Kidney tubule cell (primary cell): ENCODE results near the gene KAT2B.

ENCODE experiments used
- DNase-seq: peaks from one replicate; pipeline ENCODE4 v3.0.0-alpha.2; 2018; ENCODE audit warnings: low spot score

Gene KAT2B

DNA sequence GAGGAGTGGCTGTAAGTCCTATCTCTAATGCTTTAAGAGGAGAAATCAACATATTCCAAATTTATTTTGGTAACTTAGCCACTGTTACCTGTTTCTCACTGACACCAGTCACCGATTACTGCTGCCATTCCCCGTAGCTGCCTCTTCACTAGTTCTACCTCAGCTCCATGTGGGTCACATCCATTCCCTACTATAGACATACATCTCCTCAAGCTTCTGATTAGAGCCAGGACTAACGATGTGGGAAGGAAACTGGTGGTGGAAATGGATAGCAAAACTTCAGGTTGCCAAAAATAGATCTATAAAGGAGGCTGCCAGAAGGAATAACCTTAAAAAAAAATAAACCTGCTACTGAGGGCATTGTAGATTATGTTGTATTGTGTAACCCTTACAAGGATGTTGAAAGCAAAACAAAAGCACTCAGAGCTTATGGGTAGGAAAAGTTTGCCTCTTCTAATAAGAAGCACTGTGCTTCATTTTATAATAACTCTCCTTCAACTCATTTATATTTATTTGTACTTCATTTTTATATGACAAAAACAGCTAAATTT, 56.0 kb downstream of the KAT2B start:
- DNase-seq, result no peak

GRCh38 chr3:20097015-20097414, 56.8 kb downstream of the KAT2B start:
- DNase-seq, result no peak

DNA sequence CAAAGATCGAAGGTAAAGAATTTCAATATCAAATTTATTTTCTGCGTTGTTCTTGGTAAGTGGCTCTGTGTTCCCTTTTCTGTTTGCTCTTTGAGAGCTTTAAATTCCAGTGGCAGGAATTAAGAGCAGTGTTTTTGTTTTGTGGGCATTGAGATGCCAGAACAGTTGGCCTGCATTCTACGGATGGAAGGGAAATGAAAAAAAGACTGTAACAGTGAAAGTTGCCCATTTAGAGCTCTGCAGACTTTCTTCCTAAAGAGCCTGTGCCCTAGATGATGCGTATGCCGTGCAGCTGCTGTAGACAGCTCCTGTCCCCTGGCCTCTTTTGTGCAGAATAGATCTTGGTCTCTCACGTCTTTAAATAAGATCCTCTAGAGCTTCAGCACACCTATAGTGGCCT, 58.8 kb downstream of the KAT2B start:
- DNase-seq, result no peak

GRCh38 chr3:20100151-20100550, 59.9 kb downstream of the KAT2B start:
- no peak for DNase-seq

DNA sequence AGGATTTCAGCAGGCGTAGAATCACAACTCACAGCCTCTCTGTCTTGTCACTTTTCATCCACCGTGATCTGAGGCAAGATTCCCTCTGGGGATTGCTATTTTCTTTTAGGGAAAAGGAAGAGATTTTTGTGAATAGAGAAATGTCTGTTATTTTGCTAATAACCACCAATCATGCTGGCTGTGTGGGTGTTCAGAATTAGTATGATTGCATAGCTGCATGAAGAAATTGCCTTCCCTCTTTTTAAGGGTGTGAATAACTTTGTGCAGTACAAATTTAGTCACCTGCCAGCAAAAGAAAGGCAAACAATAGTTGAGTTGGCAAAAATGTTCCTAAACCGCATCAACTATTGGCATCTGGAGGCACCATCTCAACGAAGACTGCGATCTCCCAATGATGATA, 60.8 kb downstream of the KAT2B start:
- DNase-seq, result no peak

DNA sequence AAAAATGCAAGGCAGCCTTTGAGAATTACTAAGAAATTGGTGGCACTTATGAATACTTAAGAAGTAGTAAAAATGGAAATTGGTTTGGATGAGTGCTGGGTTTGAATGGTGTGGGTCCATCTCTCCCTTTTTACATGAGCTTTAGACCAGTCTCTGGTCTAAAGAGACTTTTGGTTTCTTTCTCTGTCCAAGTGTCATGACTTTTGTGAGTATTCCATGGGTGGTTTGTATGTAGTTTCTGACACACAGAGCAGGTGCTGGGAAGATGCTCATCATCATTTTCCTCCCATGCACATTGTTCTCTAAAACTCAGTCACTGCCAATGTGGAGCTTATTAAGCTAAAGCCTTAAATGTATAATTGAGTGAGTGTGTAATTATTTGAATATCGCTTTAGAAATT, 63.5 kb downstream of the KAT2B start:
- no peak for DNase-seq

DNA sequence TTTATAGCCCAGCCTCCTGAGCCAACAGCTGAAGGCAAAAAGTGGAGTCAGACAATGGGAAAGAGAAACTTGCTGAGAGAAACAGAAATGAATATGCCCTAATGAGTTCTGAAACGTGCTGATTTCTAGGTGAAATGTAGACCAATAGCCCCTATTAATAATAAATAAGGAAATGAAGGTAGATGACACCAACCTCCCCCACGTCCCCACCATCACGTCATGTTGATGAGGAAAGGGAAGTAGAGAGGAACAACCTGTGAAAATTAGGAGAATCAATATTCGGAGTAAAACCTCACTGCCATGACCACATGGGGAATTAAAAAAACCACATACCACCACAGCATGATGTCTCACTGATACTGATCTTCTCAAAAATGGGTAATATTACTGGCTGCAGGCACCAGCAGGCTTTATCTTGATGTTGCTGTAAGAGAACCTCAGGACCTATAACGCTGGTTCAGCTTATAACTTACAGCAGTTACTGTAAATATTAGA, 64.0 kb downstream of the KAT2B start:
- no peak for DNase-seq

- no peak for DNase-seq
These were observed 65.5 kb downstream of the KAT2B start for GRCh38 chr3:20105513-20106280.

- DNase-seq, result no peak
These were observed 67.5 kb downstream of the KAT2B start for GRCh38 chr3:20107722-20108121.

DNA sequence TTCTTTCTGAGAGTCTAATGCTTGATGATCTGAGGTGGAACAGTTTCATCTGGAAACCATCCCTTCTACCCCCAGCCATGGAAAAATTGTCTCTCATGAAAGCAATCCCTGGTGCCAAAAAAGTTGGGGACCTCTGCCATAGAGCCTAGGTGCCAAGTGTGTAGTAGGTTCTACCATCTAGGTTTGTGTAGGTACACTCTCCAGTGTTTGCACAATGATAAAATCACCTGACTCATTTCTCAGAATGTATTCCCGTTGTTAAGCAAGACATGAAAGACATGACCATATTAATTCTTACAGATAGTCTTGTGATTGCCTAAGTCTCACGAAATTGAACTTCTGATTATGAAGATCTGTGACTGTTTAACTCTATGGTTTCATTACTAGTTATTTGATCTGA, 68.6 kb downstream of the KAT2B start:
- no peak for DNase-seq

DNA sequence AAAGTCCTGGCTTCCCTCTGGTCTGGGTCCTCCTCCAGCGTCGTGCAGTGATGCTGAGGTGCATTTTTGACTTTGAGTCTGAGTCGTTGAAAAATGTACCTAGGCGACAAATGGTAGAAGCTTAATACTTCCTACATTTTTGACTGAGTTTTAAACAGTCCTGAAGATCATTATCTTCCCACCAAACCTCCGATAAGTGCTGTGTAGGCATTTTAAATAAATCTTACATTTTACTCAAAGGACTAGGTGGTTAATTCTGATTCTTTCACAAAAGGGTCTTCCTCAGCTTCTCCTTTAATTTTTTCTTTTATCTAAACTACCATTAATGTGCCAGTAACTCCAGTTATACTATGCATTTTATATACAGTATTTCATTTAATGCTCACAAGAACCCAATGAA, 70.6 kb downstream of the KAT2B start:
- DNase-seq, result no peak

- DNase-seq, result peak; percentile 20
These were observed 71.6 kb downstream of the KAT2B start for GRCh38 chr3:20111836-20112235.

GRCh38 chr3:20121088-20121487, 80.8 kb downstream of the KAT2B start:
- no peak for DNase-seq

- no peak for DNase-seq
These were observed 82.9 kb downstream of the KAT2B start for GRCh38 chr3:20123131-20123652.

DNA sequence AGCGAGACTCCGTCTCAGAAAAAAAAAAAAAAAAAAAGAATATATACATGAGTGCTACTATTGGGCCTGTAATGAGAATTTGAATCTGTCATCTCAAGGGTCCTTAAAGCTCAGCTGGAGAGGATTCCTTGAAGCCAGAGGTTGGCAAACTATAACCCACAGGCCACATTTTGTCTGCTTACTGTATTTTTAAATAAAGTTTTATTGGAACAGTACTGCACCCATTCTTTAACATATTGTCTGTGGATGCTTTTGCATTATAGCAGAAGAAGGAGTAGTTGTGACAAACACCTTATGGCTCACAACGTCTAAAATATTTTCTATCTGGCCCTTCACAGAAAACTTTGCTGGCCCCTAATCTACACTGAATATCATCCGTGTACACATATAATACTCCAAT, 85.0 kb downstream of the KAT2B start:
- DNase-seq, result no peak

- DNase-seq, result no peak
These were observed 85.7 kb downstream of the KAT2B start for GRCh38 chr3:20125897-20126296.

GRCh38 chr3:20128358-20128757, 88.1 kb downstream of the KAT2B start:
- DNase-seq, result no peak

DNA sequence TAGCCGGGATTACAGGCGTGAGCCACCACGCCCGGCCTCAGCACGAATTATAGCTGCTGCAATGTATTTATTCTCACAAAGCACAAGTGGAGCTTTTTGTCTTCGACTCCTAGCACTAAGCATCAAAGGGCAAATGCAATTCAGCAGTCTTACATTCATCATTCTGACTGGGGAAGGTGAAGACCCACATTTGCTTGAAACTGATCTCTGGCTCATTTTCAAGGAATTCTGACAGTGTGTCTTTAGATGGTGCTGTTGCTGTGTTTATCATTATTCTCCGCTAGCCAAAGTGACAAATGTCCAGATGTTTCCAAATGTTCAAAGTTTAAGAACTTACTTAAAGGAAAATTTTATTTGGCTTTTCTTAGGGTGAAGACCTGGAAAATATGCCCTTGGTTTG, 89.9 kb downstream of the KAT2B start:
- no peak for DNase-seq

- no peak for DNase-seq
These were observed 96.0 kb downstream of the KAT2B start for GRCh38 chr3:20136231-20136630.

DNA sequence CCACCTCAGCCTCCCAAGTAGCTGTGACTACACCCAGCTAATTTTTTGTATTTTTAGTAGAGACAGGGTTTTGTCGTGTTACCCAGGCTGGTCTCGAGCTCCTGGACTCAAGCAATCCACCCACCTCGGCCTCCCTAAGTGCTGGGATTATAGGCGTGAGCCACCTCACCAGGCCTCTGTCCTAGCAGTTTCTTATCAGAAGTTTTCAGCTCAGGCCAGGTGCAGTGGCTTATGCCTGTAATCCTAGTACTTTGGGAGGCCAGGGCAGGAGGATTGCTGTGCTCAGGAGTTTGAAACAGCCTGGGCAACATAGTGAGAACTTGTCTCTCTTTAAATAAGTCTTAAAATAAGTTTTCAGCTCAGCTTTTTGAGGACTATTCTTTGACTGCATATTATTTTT, 97.4 kb downstream of the KAT2B start:
- no peak for DNase-seq

GRCh38 chr3:20140881-20141280, 100.6 kb downstream of the KAT2B start:
- DNase-seq, result no peak

DNA sequence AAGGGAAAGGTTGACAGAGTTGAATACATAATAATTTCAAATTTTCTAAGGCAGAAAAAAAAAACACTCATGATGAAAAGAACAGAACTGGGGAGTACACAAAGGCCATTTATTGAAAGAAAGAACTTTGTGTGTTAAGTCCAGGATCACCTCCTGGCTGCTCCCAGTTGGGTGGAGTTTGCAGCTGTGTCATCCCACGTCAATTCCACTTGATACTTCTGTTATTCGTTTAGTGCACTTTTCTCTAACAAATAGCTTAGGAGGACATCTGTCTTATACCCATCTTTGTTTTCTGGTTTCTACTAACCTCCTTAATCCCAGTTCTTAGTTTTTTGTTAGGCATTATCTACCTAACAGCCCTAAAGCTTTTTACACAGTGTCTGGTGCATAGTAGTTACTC, 101.1 kb downstream of the KAT2B start:
- no peak for DNase-seq

DNA sequence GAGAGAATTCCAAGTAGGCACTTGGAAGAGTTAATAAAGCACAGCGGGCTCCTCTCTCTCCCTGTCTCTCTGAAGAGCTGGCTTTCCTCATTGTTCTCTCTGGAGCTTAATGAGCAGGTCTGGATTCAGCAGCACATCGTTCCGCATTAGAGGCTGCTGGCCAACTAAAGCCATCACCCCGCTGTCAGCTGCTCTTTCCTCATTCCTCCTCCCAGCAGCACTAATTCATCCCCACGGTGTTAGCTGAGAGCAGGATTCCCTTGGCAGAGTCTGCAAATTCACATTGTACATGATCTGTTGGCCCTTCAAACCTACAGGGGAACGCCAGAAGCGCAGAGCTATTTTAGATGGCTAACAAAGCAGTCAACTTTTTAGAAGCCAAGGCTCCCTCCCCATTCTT, 101.6 kb downstream of the KAT2B start:
- DNase-seq, result peak; percentile 47

GRCh38 chr3:20142517-20142916, 102.3 kb downstream of the KAT2B start:
- no peak for DNase-seq
